GM21360 (cell line): ENCODE data around the gene RIC8B.
A peak's percentile ranks its signal among the peaks of the same experiment; 100 is the strongest.
"Not testable (repeated sequence)": the region's sequence is repeated elsewhere in the genome, so short reads cannot be mapped to it uniquely, and the experiment has no call there.

ENCODE experiments used
- ATAC-seq: cut with Tn5 transposase; IDR thresholded peaks from one replicate; pipeline ENCODE4 v1.9.1; 2021; ENCODE audit warnings: mild to moderate bottlenecking, moderate library complexity; ENCODE audit not compliant: unreplicated experiment

Gene RIC8B

GRCh38 chr12:106774005-106774807 lies at the start of gene RIC8B:
RIC8B (plus strand) TSS chr12:106774682; CDS start chr12:106774746, 64 bp downstream.
- ATAC-seq = peak; percentile 76

GRCh38 chr12:106724934-106725333 lies 49.5 kb upstream of the RIC8B start:
- ATAC-seq = no peak

- ATAC-seq = not testable (repeated sequence)
These were observed 47.8 kb upstream of the RIC8B start for GRCh38 chr12:106726603-106727202.

- ATAC-seq = no peak
These were observed 44.9 kb upstream of the RIC8B start for GRCh38 chr12:106729611-106730010.

- ATAC-seq = no peak
These were observed 41.6 kb upstream of the RIC8B start for GRCh38 chr12:106732890-106733289.

GRCh38 chr12:106733660-106734059 lies 40.8 kb upstream of the RIC8B start:
- no peak for ATAC-seq

GRCh38 chr12:106736051-106736957 lies 38.2 kb upstream of the RIC8B start:
- no peak for ATAC-seq

- no peak for ATAC-seq
These were observed 35.2 kb upstream of the RIC8B start for GRCh38 chr12:106739318-106739717.

GRCh38 chr12:106739815-106740530 lies 34.5 kb upstream of the RIC8B start:
- no peak for ATAC-seq

GRCh38 chr12:106740818-106741217 lies 33.7 kb upstream of the RIC8B start:
- ATAC-seq = no peak

GRCh38 chr12:106741247-106741646 lies 33.2 kb upstream of the RIC8B start:
- no peak for ATAC-seq

- no peak for ATAC-seq
These were observed 31.1 kb upstream of the RIC8B start for GRCh38 chr12:106743270-106743988.

GRCh38 chr12:106744600-106744999 lies 29.9 kb upstream of the RIC8B start:
- no peak for ATAC-seq

- no peak for ATAC-seq
These were observed 29.2 kb upstream of the RIC8B start for GRCh38 chr12:106745181-106745745.

- no peak for ATAC-seq
These were observed 26.5 kb upstream of the RIC8B start for GRCh38 chr12:106747973-106748436.

GRCh38 chr12:106750524-106750923 lies 24.0 kb upstream of the RIC8B start:
- ATAC-seq = no peak

GRCh38 chr12:106753526-106753925 lies 21.0 kb upstream of the RIC8B start:
- peak; percentile 99 for ATAC-seq

GRCh38 chr12:106754331-106754730 lies 20.2 kb upstream of the RIC8B start:
- no peak for ATAC-seq

- ATAC-seq = no peak
These were observed 16.7 kb upstream of the RIC8B start for GRCh38 chr12:106757623-106758348.
